ENCODE measurements around the gene PROC. TPM values are rescaled to one million over a fixed set of nuclear protein-coding genes. Genes with fewer than 3 reads are reported as not detected.

PROC gene
- total RNA-seq, 4 donors from 2014 or later, result not detected

- DNase-seq (ENCODE audit: extremely low spot score), result no peak
- 87% methylated on average over 8 of the region's 8 CpGs for WGBS
- Histone ChIP-seq H3K27me3 (peaks cover 0 to 31% (median 6%) of the 10 kb centered on the region in 4 donors), H3K36me3 (no peaks in the 10 kb centered on the region), H3K4me1 (peaks cover 32 to 43% (median 40%) of the 10 kb centered on the region in 4 donors), H3K4me3 (no peak overlapping the region), H3K9me3 (no peaks in the 10 kb centered on the region), H3K27ac (replicated peaks in 1 of 4) (no peak overlapping the region)
- TF ChIP-seq EP300 (IDR thresholded peaks at IDR 0.05) (no peak), CTCF (IDR thresholded peaks at IDR 0.05) (no peak)
- intact Hi-C loops (cut with DNase I), result no loop called here
Observed at GRCh38 chr2:127413782-127414637, 4.2 kb upstream of the PROC start.

- TF ChIP-seq POLR2A (IDR thresholded peaks at IDR 0.05; ENCODE audit: low read depth) (no peak), EP300 (IDR thresholded peaks at IDR 0.05) (no peak), POLR2AphosphoS5 (IDR thresholded peaks at IDR 0.05) (no peak), CTCF (IDR thresholded peaks at IDR 0.05) (no peak)
- WGBS, result 90% methylated on average over 13 of the region's 13 CpGs
- H3K9me3 ChIP-seq, result no peaks in the 10 kb centered on the region
- no peak for DNase-seq (ENCODE audit: extremely low spot score)
- intact Hi-C loops (cut with DNase I), result loop anchor here (5.0 kb wide), 2 partner anchors 33 to 88 kb away; no protein-coding TSS in a partner anchor
- H3K4me3 ChIP-seq, result no peak overlapping the region
- H3K27ac ChIP-seq (replicated peaks in 1 of 4), result no peak overlapping the region
- H3K27me3 ChIP-seq, result peaks cover 0 to 40% (median 6%) of the 10 kb centered on the region in 4 donors
- peaks cover 32 to 39% (median 36%) of the 10 kb centered on the region in 4 donors for H3K4me1 ChIP-seq
- H3K36me3 ChIP-seq, result no peaks in the 10 kb centered on the region
Observed at GRCh38 chr2:127414638-127415592, 3.3 kb upstream of the PROC start.

- H3K27ac ChIP-seq (replicated peaks in 1 of 4), result no peak overlapping the region
- peaks cover 26 to 30% (median 27%) of the 10 kb centered on the region in 4 donors for H3K4me1 ChIP-seq
- TF ChIP-seq EP300 (IDR thresholded peaks at IDR 0.05), result no peak
- peak in 1 of 2 donors; percentile 36 for TF ChIP-seq POLR2AphosphoS5 (IDR thresholded peaks at IDR 0.05)
- TF ChIP-seq POLR2A (IDR thresholded peaks at IDR 0.05; ENCODE audit: low read depth), result no peak
- TF ChIP-seq CTCF (IDR thresholded peaks at IDR 0.05), result peak; percentile 57 to 66 (median 64)
- DNase-seq (ENCODE audit: extremely low spot score), result no peak
- no peaks in the 10 kb centered on the region for H3K9me3 ChIP-seq
- intact Hi-C loops (cut with DNase I), result loop anchor here (5.0 kb wide), 2 partner anchors 34 to 89 kb away; no protein-coding TSS in a partner anchor
- peaks cover 0 to 49% (median 6%) of the 10 kb centered on the region in 4 donors for H3K27me3 ChIP-seq
- WGBS, result 37% methylated on average over 22 of the region's 55 CpGs
- H3K36me3 ChIP-seq, result no peaks in the 10 kb centered on the region
- H3K4me3 ChIP-seq, result peak overlapping the region; percentile 48 to 57 (median 50)
Observed at GRCh38 chr2:127415593-127416505, 2.4 kb upstream of the PROC start.

GRCh38 chr2:127416506-127417001, 1.7 kb upstream of the PROC start:
- 51% methylated on average over 4 of the region's 4 CpGs for WGBS
- H3K9me3 ChIP-seq, result no peaks in the 10 kb centered on the region
- H3K36me3 ChIP-seq, result no peaks in the 10 kb centered on the region
- no peak for TF ChIP-seq CTCF (IDR thresholded peaks at IDR 0.05)
- no peak for TF ChIP-seq EP300 (IDR thresholded peaks at IDR 0.05)
- no peak for TF ChIP-seq POLR2AphosphoS5 (IDR thresholded peaks at IDR 0.05)
- no peak for TF ChIP-seq POLR2A (IDR thresholded peaks at IDR 0.05; ENCODE audit: low read depth)
- intact Hi-C loops (cut with DNase I), result loop anchor here (5.0 kb wide), 2 partner anchors 34 to 89 kb away; no protein-coding TSS in a partner anchor
- H3K4me1 ChIP-seq, result peaks cover 18 to 23% (median 20%) of the 10 kb centered on the region in 4 donors
- peak overlapping the region; percentile 48 to 57 (median 50) for H3K4me3 ChIP-seq
- H3K27ac ChIP-seq (replicated peaks in 1 of 4), result no peak overlapping the region
- peaks cover 0 to 56% (median 6%) of the 10 kb centered on the region in 4 donors for H3K27me3 ChIP-seq
- no peak for DNase-seq (ENCODE audit: extremely low spot score)

Measured in esophagus muscularis mucosa (tissue), 4 donors.